Measurements from ENCODE around the gene CAPN7.

CAPN7 gene

GRCh38 chr3:15301761-15302160, 95.7 kb downstream of the CAPN7 start:
- no peak for DNase-seq

Measured in fibroblast of upper back skin (primary cell).